Activated gamma-delta T cell treated with Interleukin-2 at 50 U/mL for 16 hours (primary cell): Measurements from ENCODE around the gene ACOT11.
"Not testable (repeated sequence)": the region's sequence is repeated elsewhere in the genome, so short reads cannot be mapped to it uniquely, and the experiment has no call there.

Experiments
- DNase-seq: peaks from one replicate; pipeline ENCODE4 v3.0.0-alpha.2; 2020

ACOT11 gene

DNA sequence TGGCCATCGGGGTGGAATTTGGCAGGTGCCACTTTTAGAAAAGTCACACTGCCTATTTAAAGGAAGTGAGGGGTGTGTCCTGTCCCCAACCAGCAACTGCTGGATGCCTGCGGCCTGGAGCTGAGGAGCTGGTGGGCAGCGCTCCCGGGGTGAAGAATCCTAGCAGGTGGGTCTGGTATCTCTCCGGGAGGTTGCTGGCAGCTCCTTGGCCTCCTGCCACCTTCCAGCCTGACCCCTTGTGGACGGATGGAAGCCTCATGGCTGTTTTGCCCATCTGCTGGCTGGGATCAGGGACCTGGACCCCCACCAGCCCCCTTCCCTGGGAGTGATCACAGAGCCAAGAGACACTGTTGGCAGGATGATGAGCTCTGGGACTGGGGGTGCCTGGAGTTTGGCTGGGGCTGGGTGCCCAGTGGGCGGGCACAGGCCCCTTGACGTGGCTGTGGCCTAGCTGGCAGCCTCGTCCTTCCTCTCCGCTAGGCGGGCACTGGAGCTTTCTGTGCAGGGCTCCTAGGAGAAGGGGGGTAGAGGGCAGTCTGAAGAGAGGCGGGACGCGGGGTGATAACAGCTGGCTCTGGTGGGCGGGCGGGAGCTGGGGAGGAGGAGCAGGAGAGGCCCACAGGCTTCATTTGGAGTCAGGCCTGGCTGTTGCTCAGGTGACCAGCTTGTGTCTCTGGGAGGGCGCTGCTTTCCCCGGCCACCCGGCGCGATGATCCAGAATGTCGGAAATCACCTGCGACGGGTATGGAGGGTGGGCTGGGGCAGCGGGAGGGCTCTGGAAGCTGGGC lies at the start of gene ACOT11:
Gene ACOT11 (plus strand): TSS at position 628 of the 788 bp plus-strand sequence. CDS start 82 bp downstream, at position 710.
- no peak for DNase-seq

DNA sequence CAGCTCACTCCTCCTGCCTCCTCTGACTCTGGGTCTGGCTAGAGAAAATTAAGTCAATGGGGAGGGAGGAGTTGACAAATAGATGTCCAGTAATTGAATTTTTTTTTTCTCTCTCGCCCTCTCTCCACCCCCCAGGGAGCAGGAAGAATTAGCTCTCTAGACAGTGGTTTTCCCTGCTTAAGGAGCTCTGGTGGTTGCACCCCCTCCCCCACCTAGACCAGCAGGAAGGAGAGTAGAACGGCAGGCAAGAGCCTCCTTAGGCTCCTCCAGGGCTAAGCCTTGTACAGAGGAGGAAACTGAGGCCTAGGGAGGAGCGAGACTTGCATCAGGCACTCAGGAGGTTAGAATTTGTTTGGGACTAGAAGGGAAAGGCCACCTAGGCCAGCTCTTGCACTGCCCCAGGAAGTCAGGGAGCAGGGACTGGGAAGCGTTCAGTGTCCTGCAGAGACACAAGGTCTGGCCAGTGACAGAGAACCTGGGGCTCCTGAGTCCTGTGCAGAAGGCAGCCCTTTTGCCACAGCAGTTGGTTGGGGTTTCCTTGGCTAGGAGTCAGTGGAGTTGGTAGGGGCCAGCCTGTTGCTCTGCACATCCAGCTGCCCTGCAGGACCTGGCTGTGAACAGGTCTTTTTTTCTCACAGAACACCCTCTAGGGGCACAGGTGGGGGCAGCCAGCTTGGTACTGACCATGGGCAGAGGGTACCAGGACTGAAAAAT lies 49.5 kb upstream of the ACOT11 start:
- DNase-seq = no peak

- no peak for DNase-seq
These were observed 49.0 kb upstream of the ACOT11 start for GRCh38 chr1:54499097-54499359.

- DNase-seq = no peak
These were observed 48.5 kb upstream of the ACOT11 start for GRCh38 chr1:54499360-54500106.

GRCh38 chr1:54500107-54500431 lies 48.0 kb upstream of the ACOT11 start:
- DNase-seq = no peak

- no peak for DNase-seq
These were observed 46.2 kb upstream of the ACOT11 start for GRCh38 chr1:54501849-54502248.

- DNase-seq = no peak
These were observed 45.7 kb upstream of the ACOT11 start for GRCh38 chr1:54502342-54502741.

DNA sequence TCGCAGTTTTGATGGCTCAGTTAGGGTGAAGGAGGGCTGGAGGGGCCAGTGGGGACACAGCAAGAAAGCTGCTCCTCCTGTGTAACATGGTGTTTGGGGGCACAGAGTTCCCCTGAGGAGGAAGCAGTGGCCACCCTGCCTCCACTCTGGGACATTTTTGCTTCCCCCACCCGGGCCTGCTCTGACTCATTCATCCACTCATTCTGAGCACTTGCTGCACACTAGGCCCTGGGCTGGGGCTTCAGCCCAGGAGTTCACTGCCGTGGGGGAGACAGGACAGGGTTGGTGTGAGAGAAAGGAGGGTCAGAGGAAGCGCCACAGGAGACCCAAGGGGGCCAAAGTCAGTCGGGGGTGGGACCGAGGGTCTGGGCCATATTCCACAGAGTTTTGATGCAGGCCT lies 41.4 kb upstream of the ACOT11 start:
- no peak for DNase-seq

DNA sequence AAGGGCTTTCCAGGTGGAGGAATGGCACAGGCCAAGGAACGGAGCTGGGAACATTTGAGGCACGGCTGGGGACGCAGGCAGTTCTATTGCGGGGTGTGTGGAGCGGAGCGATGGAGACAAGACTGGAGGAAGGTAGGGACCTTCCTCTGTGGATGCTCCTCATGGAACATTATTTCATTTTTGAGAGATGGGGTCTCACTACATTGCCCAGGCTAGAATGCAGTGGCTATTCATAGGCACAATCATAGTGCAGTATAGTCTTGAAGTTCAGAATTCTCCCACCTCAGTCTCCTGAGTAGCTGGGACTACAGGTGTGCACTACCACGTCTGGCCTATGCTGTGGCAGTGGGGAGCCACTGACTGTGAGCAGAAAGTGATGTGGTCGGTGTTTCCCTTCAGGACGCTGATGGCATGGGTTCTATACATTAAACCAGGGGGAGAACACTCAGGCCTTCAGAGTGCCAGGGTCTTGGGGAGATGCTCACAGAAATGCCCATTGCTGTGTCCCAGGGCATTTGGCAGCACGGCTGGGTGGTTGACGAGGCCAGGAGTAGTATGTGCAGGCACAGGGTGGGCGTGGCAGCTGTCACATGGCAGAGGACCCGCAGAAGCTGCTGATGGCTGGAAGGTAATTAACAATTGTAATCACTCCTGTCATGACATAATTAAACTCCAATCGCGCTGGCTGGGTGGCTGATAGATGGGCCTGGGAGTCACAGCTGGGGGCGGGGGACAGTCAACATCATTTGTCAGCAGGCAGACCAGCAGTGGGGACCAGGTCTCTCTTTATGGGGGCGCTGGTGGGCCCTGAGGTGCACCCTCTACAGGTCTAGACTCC lies 40.8 kb upstream of the ACOT11 start:
- no peak for DNase-seq

- no peak for DNase-seq
These were observed 37.2 kb upstream of the ACOT11 start for GRCh38 chr1:54510715-54511270.

DNA sequence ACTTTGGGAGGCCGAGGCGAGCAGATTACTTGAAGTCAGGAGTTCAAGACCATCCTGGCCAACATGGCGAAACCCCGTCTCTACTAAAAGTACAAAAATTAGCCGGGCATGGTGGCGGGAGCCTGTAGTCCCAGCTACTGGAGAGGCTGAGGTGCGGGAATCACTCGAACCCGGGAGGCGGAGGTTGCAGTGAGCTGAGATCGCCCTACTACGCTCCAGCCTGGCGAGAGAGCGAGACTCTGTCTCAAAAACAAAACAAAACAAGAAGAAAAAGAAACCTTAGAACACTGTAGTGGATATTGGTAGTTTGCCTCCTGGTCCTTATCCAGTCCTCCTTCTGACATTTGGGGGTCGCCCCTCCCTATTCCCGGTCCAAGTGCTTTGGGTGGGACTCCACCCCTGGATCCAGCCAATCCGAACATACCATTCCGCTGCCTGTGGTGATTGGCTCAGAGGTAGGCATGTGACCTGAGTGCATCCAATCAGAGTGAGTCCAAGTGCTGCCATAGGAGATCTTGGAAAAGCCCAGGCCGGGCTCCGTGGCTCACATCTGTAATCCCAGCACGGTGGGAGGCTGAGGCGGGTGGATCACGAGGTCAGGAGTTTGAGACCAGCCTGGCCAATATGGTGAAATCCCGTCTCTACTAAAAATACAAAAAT lies 34.0 kb upstream of the ACOT11 start:
- not testable (repeated sequence) for DNase-seq

DNA sequence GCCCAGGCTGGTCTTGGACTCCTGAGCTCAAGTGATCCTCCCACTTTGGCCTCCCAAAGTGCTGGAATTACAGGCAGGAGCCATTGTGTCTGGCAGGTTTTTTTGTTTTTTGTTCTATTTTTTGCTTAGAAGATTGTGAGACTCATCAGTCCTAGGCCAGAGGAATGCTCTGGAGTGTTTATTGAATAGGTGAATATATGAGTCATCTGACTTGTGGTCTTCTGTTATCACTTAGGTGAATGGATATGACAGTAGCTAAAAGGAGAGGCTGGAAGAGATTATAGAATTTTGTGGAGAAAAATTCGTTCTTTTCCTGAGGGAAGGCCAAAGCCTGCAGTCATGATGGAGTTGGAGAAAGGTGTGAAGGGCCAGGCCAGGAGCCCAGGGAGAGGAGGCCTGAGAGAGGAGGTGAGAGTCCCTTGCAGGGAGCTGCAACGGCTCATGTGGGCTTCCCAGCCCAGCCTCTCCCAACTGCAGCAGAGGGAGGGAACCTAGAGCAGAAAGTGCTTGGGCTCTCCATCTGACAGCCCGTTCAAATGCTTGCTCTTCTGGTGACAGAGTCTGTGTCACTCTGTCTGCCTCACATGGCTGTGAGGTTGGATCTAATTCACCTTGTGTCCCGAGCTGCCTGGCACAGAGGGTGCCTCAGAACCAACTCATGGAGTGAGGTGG lies 31.6 kb upstream of the ACOT11 start:
- no peak for DNase-seq

- no peak for DNase-seq
These were observed 30.5 kb upstream of the ACOT11 start for GRCh38 chr1:54517496-54517895.

- DNase-seq = no peak
These were observed 29.5 kb upstream of the ACOT11 start for GRCh38 chr1:54518489-54518888.

- no peak for DNase-seq
These were observed 28.3 kb upstream of the ACOT11 start for GRCh38 chr1:54519709-54520108.

DNA sequence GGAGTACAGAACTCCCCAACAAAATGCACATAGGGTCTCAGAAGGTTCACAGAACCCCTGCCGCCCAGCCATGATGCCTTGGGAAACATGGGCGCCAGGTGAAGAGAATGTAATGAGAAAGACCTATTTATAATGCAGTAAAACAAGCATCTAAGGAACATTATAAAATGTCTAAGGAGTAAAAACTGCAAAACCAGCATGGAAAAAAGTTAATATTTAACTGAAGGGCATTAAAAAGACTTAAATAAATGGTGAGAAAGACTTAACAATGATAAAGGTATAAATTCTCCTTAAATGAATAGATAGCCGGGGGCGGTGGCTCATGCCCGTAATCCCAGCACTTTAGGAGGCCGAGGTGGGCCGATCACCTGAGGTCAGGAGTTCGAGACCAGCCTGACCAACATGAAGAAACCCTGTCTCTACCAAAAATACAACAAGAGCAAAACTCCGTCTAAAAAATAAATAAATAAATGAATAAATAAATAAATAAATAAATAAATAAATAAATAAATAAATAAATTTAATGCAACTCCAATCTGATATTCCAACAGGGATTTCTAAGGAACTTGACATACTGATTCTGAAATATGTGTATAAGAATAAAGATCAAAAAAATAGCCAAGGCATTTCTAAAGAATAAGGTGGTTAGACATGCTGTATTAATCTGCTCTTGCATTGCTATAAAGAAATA lies 27.3 kb upstream of the ACOT11 start:
- no peak for DNase-seq

- DNase-seq = not testable (repeated sequence)
These were observed 21.5 kb upstream of the ACOT11 start for GRCh38 chr1:54526565-54526964.

- no peak for DNase-seq
These were observed 19.4 kb upstream of the ACOT11 start for GRCh38 chr1:54528613-54529012.

GRCh38 chr1:54532033-54532432 lies 16.0 kb upstream of the ACOT11 start:
- DNase-seq = no peak

- not testable (repeated sequence) for DNase-seq
These were observed 11.4 kb upstream of the ACOT11 start for GRCh38 chr1:54536656-54537055.

- DNase-seq = no peak
These were observed 10.4 kb upstream of the ACOT11 start for GRCh38 chr1:54537611-54538010.
